HG02623 (cell line): ENCODE results near the gene POLR2B.

ENCODE experiments used
- ATAC-seq: cut with Tn5 transposase; IDR thresholded peaks from one replicate; pipeline ENCODE4 v1.9.1; 2021; ENCODE audit warnings: moderate library complexity; ENCODE audit not compliant: unreplicated experiment

Gene POLR2B

DNA sequence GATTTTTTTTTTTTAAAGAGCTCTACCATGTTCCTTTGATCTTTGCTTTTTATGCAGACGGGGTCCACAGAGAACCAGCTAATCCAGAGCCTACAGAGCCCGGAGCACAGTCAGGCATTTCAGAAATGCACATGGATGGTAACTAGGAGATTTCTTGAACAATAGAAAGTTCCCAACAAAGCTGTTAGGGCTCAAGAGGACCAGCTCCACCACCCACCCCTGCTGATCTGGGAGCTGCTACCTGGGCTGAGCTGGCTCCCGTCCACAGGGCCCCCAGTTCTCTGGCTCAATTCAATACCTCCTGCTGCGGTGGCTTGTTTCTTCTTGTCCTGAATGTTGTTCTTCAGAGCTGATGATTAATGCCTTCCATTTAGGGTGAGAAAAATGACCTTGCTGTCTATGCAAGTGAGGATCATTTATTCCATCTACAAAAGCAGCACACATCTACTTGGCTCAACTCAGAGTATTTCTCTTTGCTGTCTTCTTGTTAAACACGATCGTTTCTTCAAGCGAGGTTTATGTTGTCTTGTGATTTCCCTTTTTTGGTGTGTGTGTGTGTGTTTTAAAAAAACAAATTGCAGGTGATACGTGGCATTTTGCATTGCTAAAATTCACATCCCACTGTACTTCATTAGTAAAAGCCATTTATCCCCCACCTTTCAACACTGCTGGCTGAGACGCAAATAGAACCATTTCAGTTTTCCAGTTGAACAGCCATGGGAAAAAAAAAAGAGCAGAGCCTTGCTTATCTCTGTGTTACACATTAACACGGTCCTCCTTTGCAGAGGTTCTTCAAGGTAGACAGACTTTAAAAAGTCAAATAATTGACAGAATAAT lies 100.2 kb downstream of the POLR2B start:
- ATAC-seq = no peak
